Lower leg skin (tissue), 4 donors: ENCODE data around the gene CCRL2. TPM values are rescaled to one million over a fixed set of nuclear protein-coding genes. Genes with fewer than 3 reads are reported as not detected.

Source experiments
- DNase-seq, 2 donors: peaks; one replicate each; pipeline ENCODE4 v3.0.0-alpha.2; 2019; ENCODE audit warnings: low spot score in 2 of 2
- H3K4me3 ChIP-seq: fragments of 200-600 bp; sonication (generic); 2 replicates; pipeline ENCODE4 v1.5.1; 2017; ENCODE audit warnings: mild to moderate bottlenecking, low read depth; ENCODE audit not compliant: poor library complexity, severe bottlenecking
- POLR2A ChIP-seq, 2 donors: fragments of 450-650 bp; IDR thresholded peaks; one replicate each; pipeline ENCODE4 v1.6.1; 2016 to 2017; ENCODE audit warnings: antibody characterized with exemption in 2 of 2, mild to moderate bottlenecking in 1 of 2, moderate library complexity in 1 of 2
- WGBS, 2 donors: methylation state at CpG; one replicate each; pipeline ENCODE4 v1.1.5; 2018; 5-methylcytosine and 5-hydroxymethylcytosine counted together
- intact Hi-C: fragments of 100-400 bp; cut with DNase I; formaldehyde crosslinking; loops from one replicate; pipeline ENCODE4 v1.15.0; 2023; ENCODE audit warnings: low total_unique reads
- total RNA-seq, 4 donors: library from RNA; depleted of rRNA; stranded (reverse); fragments of >200 nt; gene quantifications; one replicate each; pipeline ENCODE4 v1.1.0, GENCODE V29; 2016
- TF ChIP-seq, protein P1 (sequence below), 3 donors: fragments of 450-650 bp; IDR thresholded peaks; one replicate each; pipeline ENCODE4 v1.5.1; 2016; ENCODE audit warnings: antibody characterized with exemption in 3 of 3, mild to moderate bottlenecking in 3 of 3, moderate library complexity in 2 of 3

CCRL2 gene
- total RNA-seq, 4 donors from 2014 or later = 0.32 to 1.2 (median 0.78) TPM

DNA sequence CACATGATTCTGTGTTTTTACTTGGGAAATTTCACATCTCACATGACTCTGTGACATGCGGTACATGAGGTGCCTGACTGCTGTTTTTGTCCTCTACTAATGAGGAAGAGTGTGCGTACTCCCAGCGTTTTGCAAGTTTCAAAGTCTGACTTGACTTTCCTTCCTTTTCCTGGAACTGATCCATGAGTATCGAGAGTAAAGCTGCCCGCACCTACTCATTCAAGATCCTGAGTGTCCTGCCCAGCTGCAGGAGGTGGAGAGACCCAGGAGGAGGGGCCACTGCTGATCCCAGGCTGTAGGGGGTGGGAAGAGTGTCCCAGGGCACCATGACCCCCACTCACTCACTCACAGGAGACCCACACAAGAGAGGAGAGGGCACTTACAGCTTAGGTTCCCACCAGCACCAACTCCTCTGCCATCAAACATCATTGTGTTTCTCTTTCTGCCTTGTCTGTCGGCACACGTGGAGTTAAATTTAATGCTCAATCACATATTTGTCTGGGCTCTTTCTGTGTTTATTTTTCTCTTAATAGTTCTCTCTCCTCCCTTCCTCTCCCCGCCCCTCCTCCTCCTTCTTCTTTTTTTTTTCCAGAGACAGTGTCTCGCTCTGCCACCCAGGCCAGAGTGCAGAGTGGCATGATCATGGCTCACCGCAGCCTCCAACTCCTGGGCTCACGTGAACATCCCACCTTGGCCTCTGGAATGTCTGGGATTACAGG, 1.6 kb upstream of the CCRL2 start:
- H3K4me3 ChIP-seq = no peak overlapping the region
- peak in 1 of 2 donors; percentile 36 for DNase-seq
- intact Hi-C loops = no loop called here
- 46 to 61% methylated on average over 11 of the region's 11 CpGs for WGBS, 2 donors
- TF ChIP-seq POLR2A (IDR thresholded peaks at IDR 0.05) = no peak
- TF ChIP-seq, protein P1, sequence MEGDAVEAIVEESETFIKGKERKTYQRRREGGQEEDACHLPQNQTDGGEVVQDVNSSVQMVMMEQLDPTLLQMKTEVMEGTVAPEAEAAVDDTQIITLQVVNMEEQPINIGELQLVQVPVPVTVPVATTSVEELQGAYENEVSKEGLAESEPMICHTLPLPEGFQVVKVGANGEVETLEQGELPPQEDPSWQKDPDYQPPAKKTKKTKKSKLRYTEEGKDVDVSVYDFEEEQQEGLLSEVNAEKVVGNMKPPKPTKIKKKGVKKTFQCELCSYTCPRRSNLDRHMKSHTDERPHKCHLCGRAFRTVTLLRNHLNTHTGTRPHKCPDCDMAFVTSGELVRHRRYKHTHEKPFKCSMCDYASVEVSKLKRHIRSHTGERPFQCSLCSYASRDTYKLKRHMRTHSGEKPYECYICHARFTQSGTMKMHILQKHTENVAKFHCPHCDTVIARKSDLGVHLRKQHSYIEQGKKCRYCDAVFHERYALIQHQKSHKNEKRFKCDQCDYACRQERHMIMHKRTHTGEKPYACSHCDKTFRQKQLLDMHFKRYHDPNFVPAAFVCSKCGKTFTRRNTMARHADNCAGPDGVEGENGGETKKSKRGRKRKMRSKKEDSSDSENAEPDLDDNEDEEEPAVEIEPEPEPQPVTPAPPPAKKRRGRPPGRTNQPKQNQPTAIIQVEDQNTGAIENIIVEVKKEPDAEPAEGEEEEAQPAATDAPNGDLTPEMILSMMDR (IDR thresholded peaks at IDR 0.05) = no peak

DNA sequence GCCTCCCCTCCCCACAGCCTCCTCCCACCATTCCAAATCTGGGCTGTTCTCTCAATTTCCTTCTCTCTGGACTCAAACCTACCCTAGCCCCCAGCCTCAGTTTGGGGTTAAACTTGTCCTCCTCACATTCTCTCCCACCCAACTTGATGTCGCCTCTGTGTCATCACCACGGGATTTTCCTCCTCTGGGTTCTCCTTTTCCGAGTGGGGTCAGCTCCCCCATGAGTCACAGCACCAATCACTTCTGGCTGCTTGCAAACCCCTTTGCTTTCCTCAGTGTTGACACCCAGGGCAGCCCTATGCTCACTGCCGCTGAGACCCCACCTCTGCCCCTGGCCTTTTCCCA, 644 bp upstream of the CCRL2 start:
- TF ChIP-seq, protein P1 (IDR thresholded peaks at IDR 0.05) = no peak
- no peak for TF ChIP-seq POLR2A (IDR thresholded peaks at IDR 0.05)
- intact Hi-C loops = no loop called here
- DNase-seq = no peak
- 63 to 68% methylated on average over 4 of the region's 4 CpGs for WGBS, 2 donors
- H3K4me3 ChIP-seq = no peak overlapping the region

DNA sequence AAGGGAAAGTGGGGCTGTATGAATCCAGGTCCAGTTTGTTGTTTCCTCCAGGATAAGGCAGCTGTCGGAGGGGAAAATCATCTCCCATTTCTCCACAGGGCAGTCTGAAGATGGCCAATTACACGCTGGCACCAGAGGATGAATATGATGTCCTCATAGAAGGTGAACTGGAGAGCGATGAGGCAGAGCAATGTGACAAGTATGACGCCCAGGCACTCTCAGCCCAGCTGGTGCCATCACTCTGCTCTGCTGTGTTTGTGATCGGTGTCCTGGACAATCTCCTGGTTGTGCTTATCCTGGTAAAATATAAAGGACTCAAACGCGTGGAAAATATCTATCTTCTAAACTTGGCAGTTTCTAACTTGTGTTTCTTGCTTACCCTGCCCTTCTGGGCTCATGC, 911 bp downstream of the CCRL2 start:
- H3K4me3 ChIP-seq = no peak overlapping the region
- 58 to 69% methylated on average over 7 of the region's 7 CpGs for WGBS, 2 donors

DNA sequence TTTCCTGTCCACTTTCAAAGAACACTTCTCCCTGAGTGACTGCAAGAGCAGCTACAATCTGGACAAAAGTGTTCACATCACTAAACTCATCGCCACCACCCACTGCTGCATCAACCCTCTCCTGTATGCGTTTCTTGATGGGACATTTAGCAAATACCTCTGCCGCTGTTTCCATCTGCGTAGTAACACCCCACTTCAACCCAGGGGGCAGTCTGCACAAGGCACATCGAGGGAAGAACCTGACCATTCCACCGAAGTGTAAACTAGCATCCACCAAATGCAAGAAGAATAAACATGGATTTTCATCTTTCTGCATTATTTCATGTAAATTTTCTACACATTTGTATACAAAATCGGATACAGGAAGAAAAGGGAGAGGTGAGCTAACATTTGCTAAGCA, 1.8 kb downstream of the CCRL2 start:
- no peak for TF ChIP-seq POLR2A (IDR thresholded peaks at IDR 0.05)
- TF ChIP-seq, protein P1 (IDR thresholded peaks at IDR 0.05) = no peak
- H3K4me3 ChIP-seq = no peak overlapping the region
- 91 to 94% methylated on average over 7 of the region's 7 CpGs for WGBS, 2 donors
- intact Hi-C loops = no loop called here
- no peak for DNase-seq

More for the DNA sequence above, 911 bp downstream of the CCRL2 start:
- no peak for DNase-seq
- TF ChIP-seq, protein P1 (IDR thresholded peaks at IDR 0.05) = no peak
- TF ChIP-seq POLR2A (IDR thresholded peaks at IDR 0.05) = no peak
- intact Hi-C loops = no loop called here

DNA sequence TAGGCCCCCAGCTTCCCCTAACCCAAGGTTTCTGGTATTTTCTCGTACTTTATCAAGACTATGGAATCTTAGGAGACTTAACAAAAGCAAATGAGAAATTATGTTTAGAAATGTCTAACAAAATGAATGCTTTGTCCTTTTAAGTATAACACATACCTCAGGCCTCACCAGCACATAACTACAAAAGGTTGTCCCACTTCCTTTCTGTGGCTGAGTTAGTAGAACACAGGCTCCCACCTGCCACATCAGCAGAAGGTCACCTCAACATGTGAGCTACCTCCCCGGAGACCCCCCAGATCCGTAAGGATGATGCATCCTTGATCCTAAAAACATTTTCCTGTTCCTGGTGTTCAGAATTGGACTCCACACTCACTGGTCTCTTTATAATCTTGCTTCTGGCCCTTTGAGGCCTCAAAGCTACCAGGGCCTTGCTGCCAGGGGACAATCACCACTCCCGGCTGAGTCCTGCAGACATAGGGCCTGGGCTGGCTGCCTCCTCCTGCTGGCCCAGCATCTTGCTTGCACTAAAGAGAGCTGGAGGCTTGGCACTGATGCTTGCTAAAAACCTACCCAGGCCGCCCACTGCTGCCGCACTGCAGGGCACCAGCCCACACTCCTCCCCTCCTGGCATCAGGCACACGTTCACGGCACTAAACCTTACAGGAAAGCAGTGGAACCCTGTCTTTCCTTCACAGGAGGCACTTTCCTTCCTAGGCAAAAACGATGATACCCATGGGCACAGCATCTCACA, 2.9 kb downstream of the CCRL2 start:
- WGBS, 2 donors = 80 to 86% methylated on average over 9 of the region's 9 CpGs
- no peak overlapping the region for H3K4me3 ChIP-seq
- intact Hi-C loops = no loop called here
- TF ChIP-seq, protein P1 (IDR thresholded peaks at IDR 0.05) = no peak
- no peak for TF ChIP-seq POLR2A (IDR thresholded peaks at IDR 0.05)
- DNase-seq = no peak
